Cortex of kidney (tissue), 1 donor: Measurements from ENCODE around the gene TMTC1.

Source experiments
- DNase-seq: peaks from one replicate; lab custom pipeline; 2025; lab: John Stamatoyannopoulos, UW

Gene TMTC1

DNA sequence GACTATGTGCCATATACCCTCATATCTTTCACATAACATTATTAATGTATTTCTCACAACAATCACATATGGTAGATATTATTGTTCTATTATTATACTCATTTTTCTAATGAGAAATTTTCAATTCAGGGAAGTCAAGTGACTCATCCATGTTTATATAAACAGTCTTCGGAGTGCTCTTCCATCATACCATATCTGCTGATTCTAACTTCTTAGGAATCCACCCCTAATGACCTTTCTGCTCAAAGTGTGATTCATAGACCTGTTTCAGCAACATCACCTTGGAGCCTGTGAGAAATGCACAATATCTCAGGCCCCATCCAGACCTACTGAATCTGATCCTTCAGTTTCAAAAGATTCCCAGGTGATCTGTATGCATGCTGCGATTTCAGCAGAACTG is 246.4 kb downstream of the TMTC1 start:
- no peak for DNase-seq

DNA sequence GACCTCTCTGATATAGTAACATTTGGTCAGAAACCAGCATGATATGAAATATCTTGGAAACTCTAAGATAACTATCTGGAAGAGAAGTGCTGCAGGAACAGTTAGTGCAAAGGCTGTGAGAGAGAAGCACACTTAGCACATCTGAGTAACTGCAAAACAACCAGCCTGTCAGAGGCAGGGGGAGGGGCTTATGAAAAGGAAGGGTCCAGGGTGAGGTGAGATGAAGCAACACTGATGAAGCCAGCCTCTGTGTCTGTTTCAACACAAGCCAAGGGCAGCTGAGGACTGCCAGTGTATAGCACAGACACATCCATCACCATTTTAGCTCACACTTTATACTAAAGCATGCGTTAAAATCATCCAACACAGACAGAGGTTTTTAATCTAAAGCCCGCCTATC is 248.8 kb downstream of the TMTC1 start:
- DNase-seq, result no peak

DNA sequence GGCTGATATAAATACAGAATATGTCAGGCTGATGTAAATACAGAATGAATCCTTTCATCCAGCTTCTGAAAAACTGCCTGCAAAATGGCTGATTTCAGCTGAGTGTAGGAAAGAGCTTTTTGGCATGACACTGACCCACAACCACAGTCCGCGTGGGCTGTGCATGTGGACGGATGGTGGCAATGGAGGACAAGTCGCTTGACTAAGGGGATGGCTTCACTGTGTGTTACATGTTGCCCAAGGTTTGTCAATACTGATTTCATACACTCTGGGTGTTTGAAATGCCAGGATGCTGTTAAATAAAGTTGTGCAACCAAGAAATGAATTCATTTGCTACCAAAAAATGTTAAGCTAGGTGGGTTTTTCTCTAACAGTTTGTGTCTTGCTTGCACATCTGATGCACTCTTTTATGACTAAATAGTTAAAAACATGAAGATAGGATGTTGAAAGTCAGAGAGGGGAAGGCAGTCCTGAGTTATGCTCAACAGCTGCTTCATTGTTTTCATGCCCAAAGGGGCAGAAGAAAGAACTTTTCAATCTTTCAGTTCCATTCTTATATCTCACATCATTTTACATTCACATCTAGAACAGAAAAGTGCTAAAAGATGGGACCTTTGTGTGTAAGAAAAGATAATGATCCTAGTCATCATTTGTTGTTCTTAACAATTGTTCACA is 249.8 kb downstream of the TMTC1 start:
- no peak for DNase-seq

DNA sequence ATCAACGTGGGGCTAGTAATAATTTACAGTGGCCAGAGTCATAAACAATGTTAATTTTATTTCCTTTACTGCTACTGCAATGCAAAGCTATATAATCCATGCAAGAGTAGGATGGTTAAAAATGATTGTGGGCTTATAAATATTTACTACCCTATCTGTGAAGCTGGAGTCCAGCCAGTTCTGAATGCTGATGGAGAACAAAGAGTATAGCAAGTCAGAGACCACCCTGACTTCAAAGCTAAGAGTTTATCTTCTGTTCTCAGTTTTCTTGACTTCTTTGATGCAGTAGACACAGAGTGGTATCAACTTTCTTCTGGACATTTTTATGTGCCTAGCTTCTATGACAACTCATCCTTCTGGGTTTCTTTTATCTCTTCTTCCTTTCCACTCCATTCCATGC is 252.3 kb downstream of the TMTC1 start:
- no peak for DNase-seq

- no peak for DNase-seq
These were observed 253.3 kb downstream of the TMTC1 start for GRCh38 chr12:29530436-29530835.

- DNase-seq, result no peak
These were observed 255.6 kb downstream of the TMTC1 start for GRCh38 chr12:29528161-29528560.

GRCh38 chr12:29521951-29522350 is 261.8 kb downstream of the TMTC1 start:
- no peak for DNase-seq

DNA sequence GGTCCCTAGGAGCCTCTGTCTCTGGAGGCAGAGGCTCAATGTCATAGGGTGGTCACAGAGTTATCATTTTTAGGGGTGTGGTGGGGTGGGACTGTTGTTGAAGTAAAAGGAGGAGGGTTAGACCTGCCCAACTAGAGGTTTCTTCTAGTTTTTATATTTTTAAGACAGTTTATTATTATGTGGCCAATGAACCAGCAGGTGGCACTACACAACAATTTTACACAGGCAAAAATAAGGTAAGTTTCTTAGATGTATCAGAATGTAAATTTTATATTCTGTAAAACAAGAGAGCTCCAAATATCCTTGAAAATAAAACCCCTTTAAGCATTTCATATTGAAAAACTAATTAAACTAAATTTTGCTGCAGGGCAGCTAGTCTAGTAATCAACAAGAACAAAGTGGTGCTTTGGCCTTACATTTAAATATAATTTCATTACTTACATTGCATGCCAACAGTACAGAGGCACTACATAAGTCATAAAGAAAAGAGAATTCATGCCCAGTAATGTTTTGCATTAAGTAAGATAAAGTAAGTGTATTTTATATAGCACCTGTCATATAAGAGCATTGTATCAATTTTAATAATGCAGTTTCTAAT is 264.1 kb downstream of the TMTC1 start:
- no peak for DNase-seq

GRCh38 chr12:29518407-29518806 is 265.3 kb downstream of the TMTC1 start:
- DNase-seq, result no peak

DNA sequence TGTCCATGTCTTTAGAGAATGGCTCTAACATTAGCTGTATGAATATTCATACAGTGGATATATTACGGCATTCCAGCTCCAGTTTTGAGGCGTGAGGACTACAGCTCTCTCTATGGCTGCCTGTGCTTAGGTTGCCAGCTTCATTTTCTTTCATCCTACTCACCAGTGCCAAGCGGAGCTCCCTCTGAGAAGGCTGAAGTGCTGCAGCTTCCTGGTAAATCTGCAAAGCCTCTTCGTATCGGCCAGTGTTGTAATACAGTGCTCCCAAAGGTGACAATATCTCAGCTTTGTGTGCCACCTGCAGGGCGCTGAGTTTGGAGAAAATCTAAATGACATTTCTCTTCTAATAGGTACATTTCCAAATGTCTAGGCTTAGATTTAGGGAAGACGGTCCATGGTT is 266.5 kb downstream of the TMTC1 start:
- DNase-seq, result no peak

DNA sequence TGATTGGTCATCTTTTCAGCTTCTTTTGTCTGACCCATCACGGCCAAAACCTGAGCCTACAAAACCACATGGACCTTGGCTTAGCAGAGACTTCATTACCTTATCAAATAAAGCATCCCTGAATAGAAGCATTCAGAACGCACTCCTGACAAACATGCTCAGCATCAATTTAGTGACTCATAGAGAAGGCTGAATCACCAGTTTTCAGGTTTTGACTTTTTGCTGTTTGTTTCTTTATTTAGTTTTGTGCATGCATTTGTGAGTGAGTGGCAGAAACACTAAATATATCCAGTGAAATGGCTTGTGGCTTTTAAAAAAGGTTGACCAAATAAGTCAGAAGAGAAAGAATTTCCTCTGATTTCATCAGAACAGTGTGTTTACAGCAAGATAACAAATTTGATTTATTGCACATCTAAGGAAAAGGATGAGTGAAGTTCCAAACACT is 267.3 kb downstream of the TMTC1 start:
- no peak for DNase-seq

DNA sequence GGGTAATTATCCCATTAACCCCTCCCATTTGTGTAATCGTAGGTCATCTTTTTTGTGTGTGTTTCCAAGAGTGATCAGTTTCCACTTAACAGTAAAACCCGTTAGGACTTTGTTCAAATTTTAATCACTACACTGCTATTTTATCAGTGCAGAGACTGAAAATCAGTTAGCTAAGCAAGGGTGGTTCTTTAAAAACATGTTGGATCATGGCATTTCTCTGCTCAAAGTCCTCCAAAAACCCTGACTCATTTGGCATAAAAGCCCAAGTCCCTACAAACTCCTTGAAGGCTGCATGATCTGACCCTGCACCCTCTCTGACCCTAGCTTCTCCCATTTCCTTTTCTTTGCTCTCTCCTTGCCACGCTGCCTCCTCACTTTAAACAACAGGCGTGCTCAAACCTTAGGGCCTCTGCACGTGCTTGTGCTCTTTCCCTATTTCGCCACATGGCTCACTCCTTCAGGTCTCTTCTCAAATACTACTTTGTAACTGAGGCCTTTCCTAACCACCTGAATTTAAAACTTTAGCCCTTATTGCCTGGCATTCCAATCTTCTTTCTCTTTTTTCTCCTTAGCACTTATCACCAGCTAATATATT is 273.1 kb downstream of the TMTC1 start:
- no peak for DNase-seq

DNA sequence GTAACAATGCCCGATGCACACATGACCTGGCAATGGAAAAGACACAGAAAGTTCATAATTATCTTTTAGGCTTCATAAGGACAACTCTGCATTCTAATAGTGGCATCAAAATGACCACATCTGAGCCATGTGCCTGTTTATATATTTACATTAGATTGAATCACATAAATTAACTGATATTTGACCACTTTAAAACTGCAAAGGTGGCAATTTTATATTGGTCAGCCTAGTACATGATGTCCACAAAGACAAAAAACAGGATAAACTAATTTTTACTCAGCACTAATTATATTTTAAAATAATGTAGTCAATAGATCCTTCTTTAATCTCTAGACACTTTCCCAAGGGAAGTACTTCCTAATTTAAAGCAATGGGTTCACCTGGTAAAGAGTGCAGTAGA is 274.2 kb downstream of the TMTC1 start:
- no peak for DNase-seq

DNA sequence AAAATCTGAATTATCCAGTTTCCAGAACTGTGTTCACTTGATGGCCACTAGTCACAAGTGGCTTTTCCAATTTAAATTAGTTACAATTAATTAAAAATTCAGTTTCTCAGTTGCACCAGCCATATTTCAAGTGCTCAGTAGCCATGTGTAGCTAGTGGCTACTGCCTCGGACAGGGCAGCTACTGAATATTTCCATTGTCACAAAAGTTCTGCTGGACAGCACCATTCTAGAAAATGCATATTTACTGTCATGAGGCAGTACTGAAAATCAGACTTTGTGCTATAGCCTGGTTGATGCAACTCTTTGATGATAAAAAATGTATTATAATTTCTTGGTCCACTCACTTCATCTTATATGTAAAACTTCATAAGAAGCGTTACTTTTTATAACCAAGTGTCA is 274.8 kb downstream of the TMTC1 start:
- no peak for DNase-seq

DNA sequence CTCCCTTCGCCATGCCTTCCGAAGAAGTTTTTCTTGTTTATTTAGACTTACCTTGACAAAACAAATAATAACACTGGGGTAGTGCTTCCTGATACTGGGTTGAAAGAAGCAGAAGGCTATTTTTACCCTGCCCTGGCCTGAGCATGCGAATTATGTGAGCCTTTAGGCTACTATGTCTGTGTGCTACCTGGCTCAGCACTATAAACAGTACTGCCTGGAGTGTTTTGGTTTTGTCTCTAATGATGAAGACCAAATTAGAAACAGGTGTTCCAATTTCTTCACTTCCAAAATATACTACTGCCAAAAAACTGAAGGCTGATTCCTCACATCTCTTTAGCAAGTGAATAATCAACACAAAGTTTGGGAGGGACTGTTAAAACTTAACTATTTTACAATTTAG is 278.6 kb downstream of the TMTC1 start:
- no peak for DNase-seq

- DNase-seq, result no peak
These were observed 280.5 kb downstream of the TMTC1 start for GRCh38 chr12:29503283-29503682.

DNA sequence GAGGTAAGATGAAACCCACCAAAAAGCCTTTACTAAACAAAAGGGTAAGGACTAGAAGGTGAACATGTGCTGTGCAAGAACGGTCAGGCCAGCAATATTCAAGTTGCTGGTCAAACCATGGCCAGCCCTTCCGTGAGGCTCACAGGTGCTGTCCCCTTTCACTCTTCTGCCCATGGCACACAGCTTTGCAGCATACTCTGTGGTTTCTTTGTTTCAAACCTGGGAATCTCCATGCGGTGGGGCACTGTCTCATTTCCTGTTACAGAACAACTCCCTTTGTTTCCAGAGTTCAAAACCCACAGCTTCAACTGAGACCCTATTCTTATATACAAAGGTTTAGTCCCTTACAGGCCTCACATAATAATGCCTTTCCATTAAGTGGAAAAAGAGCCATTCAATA is 284.5 kb downstream of the TMTC1 start:
- DNase-seq, result no peak

- no peak for DNase-seq
These were observed 286.2 kb downstream of the TMTC1 start, which contains the start of gene OVCH1 for GRCh38 chr12:29497588-29497987. OVCH1 (minus strand) TSS chr12:29497686; CDS start chr12:29497686, 0 bp downstream.

- DNase-seq, result no peak
These were observed 290.9 kb downstream of the TMTC1 start for GRCh38 chr12:29492891-29493290.

DNA sequence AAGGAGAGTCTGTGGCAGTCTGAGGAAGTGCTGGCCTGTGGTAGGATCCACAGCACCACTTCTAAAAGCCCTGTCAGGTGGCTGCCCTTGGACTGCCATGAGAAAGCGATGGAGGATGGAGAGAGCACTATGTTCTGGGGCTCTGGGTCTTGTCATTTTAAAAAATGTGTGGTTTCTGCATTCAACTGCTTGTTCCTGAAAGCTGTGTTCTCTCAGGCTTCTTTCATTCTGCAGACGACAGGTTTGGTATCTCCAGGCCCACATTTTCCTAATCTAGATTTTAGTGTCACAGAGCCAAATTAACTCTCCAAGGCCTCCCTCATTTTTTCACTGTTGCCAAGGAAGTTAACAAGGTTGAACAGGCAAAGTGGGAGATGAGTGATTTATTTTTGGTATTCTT is 296.8 kb downstream of the TMTC1 start:
- no peak for DNase-seq

DNA sequence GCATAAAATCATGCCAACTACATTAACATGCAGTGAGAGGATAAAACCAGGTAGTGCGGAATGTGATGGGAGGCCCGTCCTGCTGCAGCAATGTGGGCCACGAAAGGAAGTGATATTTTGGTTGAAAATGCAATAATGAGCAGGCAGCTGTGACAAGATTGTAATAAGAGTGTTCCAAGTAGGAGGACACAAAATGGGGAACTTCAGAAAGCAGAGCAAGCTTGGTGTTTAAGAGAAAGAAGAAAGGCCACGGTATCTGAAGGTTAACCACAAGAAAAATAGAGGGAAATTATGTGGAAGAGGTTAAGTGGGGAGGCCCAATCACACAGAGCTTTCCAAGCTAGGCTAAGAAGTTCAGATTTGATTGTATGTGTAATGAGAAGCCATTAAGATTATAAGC is 320.5 kb downstream of the TMTC1 start:
- DNase-seq, result no peak

DNA sequence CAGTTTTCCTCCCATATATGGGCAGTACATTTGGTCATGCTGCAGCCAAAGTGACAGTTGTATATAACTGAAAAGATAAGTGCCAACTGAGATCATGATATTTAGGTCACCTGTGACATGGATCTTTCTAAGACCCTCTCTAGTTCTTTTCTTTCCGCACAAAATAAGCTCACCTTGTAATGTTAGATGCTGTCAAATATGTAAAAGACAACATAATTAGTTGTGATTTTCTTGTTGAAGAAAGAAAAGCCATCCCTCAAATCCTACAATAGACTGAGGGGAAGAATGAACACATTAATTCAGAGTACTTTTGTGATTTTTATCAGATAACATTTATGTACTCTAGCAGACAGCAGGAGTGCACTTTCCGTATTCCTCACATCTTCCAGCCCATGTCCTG is 323.7 kb downstream of the TMTC1 start:
- DNase-seq, result no peak

DNA sequence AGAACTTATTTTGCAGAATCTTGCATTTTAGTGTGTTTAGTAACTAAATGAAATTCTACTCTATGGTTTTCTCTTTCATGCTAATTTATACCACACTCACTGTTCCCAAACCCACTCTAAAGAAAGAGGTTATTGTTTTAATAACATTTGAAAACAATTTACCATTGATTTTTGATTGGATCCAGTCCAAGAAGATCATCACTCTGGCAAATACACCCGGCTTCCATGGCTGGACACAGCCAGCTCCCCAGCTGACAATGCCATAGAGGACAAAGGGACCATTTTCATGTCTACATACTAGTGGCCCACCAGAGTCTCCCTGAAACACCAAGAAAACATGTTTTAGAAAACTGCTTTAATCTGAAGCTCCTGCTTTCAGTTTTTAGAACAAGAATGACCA is 328.7 kb downstream of the TMTC1 start:
- DNase-seq, result no peak

DNA sequence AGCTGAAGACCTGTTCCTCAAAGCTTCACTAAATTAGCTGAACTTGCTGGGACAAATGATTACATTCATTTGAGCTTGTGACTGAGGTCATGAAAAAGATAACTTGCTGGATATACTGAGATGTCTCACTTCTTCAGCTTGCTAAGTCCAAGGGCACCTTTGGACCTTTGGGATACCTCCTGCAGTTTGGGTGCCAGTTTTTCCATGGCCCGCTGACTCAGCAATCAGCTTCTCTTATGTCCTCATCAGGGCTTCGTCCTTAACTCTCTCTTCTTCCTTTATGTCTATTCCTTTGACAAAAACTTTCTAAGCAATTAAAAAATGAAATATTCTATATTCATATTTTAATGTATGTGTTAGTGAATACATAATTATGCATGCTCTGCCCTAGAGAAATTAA is 331.9 kb downstream of the TMTC1 start:
- no peak for DNase-seq
